ENCODE data around the gene GPR3.

GPR3 gene

DNA sequence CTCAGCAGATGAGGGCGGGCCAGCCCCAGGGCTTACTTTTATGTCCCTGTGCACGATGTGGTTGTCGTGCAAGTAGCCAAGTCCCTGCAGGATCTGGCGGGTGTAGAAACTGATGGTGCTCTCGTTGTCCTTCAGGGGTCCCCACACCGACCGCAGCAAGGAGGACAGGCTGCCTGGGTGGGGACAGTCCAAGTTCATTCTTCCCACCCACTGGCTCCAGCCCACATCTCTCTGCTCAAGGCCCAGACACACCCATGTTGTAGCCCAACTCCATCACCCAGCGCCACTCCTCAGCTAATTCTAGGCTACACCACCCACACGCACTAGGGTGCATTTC, 32.6 kb upstream of the GPR3 start:
- no peak overlapping the region for H3K4me3 ChIP-seq (ENCODE audit: low read depth, low read length)
- TF ChIP-seq, protein P1, sequence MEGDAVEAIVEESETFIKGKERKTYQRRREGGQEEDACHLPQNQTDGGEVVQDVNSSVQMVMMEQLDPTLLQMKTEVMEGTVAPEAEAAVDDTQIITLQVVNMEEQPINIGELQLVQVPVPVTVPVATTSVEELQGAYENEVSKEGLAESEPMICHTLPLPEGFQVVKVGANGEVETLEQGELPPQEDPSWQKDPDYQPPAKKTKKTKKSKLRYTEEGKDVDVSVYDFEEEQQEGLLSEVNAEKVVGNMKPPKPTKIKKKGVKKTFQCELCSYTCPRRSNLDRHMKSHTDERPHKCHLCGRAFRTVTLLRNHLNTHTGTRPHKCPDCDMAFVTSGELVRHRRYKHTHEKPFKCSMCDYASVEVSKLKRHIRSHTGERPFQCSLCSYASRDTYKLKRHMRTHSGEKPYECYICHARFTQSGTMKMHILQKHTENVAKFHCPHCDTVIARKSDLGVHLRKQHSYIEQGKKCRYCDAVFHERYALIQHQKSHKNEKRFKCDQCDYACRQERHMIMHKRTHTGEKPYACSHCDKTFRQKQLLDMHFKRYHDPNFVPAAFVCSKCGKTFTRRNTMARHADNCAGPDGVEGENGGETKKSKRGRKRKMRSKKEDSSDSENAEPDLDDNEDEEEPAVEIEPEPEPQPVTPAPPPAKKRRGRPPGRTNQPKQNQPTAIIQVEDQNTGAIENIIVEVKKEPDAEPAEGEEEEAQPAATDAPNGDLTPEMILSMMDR (IDR thresholded peaks at IDR 0.05; ENCODE audit: low read depth, low read length, missing control alignments): no peak
- no peak for DNase-seq (ENCODE audit: low read depth)

DNA sequence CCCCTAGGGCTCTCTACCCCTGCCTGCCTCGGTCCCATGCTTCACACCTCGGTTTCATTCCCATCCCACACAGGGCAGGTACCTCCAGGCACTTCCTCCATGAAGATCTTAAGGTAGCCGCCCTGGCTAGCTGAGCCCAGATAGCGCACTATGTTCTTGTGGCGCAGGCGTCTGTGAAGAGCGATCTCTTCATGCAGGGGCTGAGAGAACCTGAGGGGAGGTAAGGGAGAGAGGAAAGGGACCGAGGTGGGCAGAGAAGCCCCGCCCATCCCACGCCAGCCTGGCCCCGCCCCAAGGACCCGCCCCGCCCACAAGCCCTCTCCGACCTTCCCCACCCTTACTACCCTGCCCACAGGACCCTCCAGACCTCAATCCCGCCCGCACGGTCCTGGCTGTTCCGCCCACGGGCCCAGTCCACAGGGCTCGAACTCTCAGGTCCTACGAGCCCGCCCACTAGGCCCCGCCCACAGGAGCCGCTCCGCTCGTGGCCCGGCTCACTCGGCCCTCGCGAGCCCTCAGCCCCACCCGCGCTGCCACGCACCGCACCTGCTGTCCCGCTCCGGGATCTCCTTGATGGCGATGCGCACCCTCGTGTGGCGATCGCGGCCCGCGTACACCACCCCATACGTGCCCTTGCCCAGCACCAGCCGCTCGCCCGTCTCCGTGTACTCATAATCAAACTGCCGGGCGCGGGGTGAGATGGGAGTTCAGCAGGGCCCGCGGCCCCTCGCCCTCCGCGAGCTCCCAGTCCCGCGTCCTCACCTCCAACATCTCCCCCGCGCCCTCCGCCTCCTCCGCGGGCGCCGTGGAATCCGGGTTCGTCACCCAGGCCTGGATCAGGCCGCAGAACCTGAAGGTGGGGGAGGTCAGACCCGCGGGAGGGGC, 32.0 kb upstream of the GPR3 start:
- DNase-seq (ENCODE audit: low read depth): no peak
- H3K4me3 ChIP-seq (ENCODE audit: low read depth, low read length): no peak overlapping the region
- TF ChIP-seq, protein P1 (IDR thresholded peaks at IDR 0.05; ENCODE audit: low read depth, low read length, missing control alignments): no peak

GRCh38 chr1:27361044-27361402, 31.4 kb upstream of the GPR3 start:
- DNase-seq (ENCODE audit: low read depth): no peak
- TF ChIP-seq, protein P1 (IDR thresholded peaks at IDR 0.05; ENCODE audit: low read depth, low read length, missing control alignments): no peak
- H3K4me3 ChIP-seq (ENCODE audit: low read depth, low read length): no peak overlapping the region

- TF ChIP-seq, protein P1 (IDR thresholded peaks at IDR 0.05; ENCODE audit: low read depth, low read length, missing control alignments): no peak
- H3K4me3 ChIP-seq (ENCODE audit: low read depth, low read length): no peak overlapping the region
- DNase-seq (ENCODE audit: low read depth): no peak
Measured at GRCh38 chr1:27361553-27361952, 30.9 kb upstream of the GPR3 start.

- DNase-seq (ENCODE audit: low read depth): no peak
- H3K4me3 ChIP-seq (ENCODE audit: low read depth, low read length): no peak overlapping the region
- TF ChIP-seq, protein P1 (IDR thresholded peaks at IDR 0.05; ENCODE audit: low read depth, low read length, missing control alignments): no peak
Measured at GRCh38 chr1:27363766-27364695, 28.4 kb upstream of the GPR3 start.

- no peak for DNase-seq (ENCODE audit: low read depth)
- TF ChIP-seq, protein P1 (IDR thresholded peaks at IDR 0.05; ENCODE audit: low read depth, low read length, missing control alignments): no peak
- no peak overlapping the region for H3K4me3 ChIP-seq (ENCODE audit: low read depth, low read length)
Measured at GRCh38 chr1:27364696-27365371, 27.6 kb upstream of the GPR3 start.

Measured in GM12864 (cell line).